Measurements from ENCODE around the gene TRDMT1. TPM values are rescaled to one million over a fixed set of nuclear protein-coding genes. Genes with fewer than 3 reads are reported as not detected.

Gene TRDMT1
- total RNA-seq, 1 experiment from 2014 or later, result 4.2 TPM

- Histone ChIP-seq H3K4me3 (no peak overlapping the region), H3K9me2 (ENCODE audit: insufficient read depth) (no peaks in the 10 kb centered on the region), H3K36me3 (ENCODE audit: low read depth) (no peaks in the 10 kb centered on the region), H3F3A (ENCODE audit: insufficient read depth, low read depth) (no peaks in the 10 kb centered on the region), H3K27ac (no peak overlapping the region), H4K20me1 (ENCODE audit: insufficient read depth) (no peaks in the 10 kb centered on the region), H3K79me2 (ENCODE audit: low read depth) (no peaks in the 10 kb centered on the region), H3K4me2 (no peak overlapping the region), H3K27me3 (ENCODE audit: insufficient read depth, low read depth) (no peaks in the 10 kb centered on the region), H3K9me3 (ENCODE audit: insufficient read depth, low read depth) (no peaks in the 10 kb centered on the region), H2AFZ (no peak overlapping the region), H3K4me1 (replicated peaks; ENCODE audit: insufficient read depth) (peaks cover 9% of the 10 kb centered on the region)
- ChIA-PET CTCF (interaction anchor here (0.6 kb wide), 1 partner anchor 64 kb away, joined by 6 read pairs; no protein-coding TSS in a partner anchor), POLR2A (ENCODE audit: unreplicated experiment) (no interaction called here)
- intact Hi-C loops (cut with micrococcal nuclease; ENCODE audit: unreplicated experiment), result no loop called here
- TF ChIP-seq EZH2 (IDR thresholded peaks at IDR 0.05; ENCODE audit: low read depth) (no peak), CTCF (conservative IDR thresholded peaks at IDR 0.05) (no peak)
- no peak for DNase-seq
- no TSS peak for BruUV-seq (replicated peaks)
Measured at GRCh38 chr10:17179002-17179401, 22.5 kb downstream of the TRDMT1 start.

- no peaks in the 10 kb centered on the region for H4K20me1 ChIP-seq (ENCODE audit: insufficient read depth)
- H3K27me3 ChIP-seq (ENCODE audit: insufficient read depth, low read depth), result no peaks in the 10 kb centered on the region
- no peaks in the 10 kb centered on the region for H3K36me3 ChIP-seq (ENCODE audit: low read depth)
- no peaks in the 10 kb centered on the region for H3K9me2 ChIP-seq (ENCODE audit: insufficient read depth)
- no peak for DNase-seq
- no peak overlapping the region for H2AFZ ChIP-seq
- POLR2A ChIA-PET (ENCODE audit: unreplicated experiment), result interaction anchor here (0.7 kb wide), 1 partner anchor 23 kb away, joined by 4 read pairs; no protein-coding TSS in a partner anchor
- H3K79me2 ChIP-seq (ENCODE audit: low read depth), result no peaks in the 10 kb centered on the region
- no peak overlapping the region for H3K4me3 ChIP-seq
- H3F3A ChIP-seq (ENCODE audit: insufficient read depth, low read depth), result no peaks in the 10 kb centered on the region
- TF ChIP-seq CTCF (conservative IDR thresholded peaks at IDR 0.05), result 0 out of 2 replicates have a peak, but pooled peaks have one; percentile 24
- TF ChIP-seq EZH2 (IDR thresholded peaks at IDR 0.05; ENCODE audit: low read depth), result no peak
- H3K4me2 ChIP-seq, result no peak overlapping the region
- peaks cover 9% of the 10 kb centered on the region for H3K4me1 ChIP-seq (replicated peaks; ENCODE audit: insufficient read depth)
- CTCF ChIA-PET, result no interaction called here
- no peaks in the 10 kb centered on the region for H3K9me3 ChIP-seq (ENCODE audit: insufficient read depth, low read depth)
- BruUV-seq (replicated peaks), result no TSS peak
- H3K27ac ChIP-seq, result no peak overlapping the region
- intact Hi-C loops (cut with micrococcal nuclease; ENCODE audit: unreplicated experiment), result no loop called here
Measured at GRCh38 chr10:17178006-17178405, 23.5 kb downstream of the TRDMT1 start.

- no peaks in the 10 kb centered on the region for H4K20me1 ChIP-seq (ENCODE audit: insufficient read depth)
- H2AFZ ChIP-seq, result no peak overlapping the region
- H3K9me3 ChIP-seq (ENCODE audit: insufficient read depth, low read depth), result no peaks in the 10 kb centered on the region
- no peak overlapping the region for H3K4me2 ChIP-seq
- CTCF ChIA-PET, result no interaction called here
- no peaks in the 10 kb centered on the region for H3K9me2 ChIP-seq (ENCODE audit: insufficient read depth)
- POLR2A ChIA-PET (ENCODE audit: unreplicated experiment), result no interaction called here
- intact Hi-C loops (cut with micrococcal nuclease; ENCODE audit: unreplicated experiment), result no loop called here
- no peaks in the 10 kb centered on the region for H3K79me2 ChIP-seq (ENCODE audit: low read depth)
- no peak for DNase-seq
- no peaks in the 10 kb centered on the region for H3K36me3 ChIP-seq (ENCODE audit: low read depth)
- peaks cover 7% of the 10 kb centered on the region for H3K4me1 ChIP-seq (replicated peaks; ENCODE audit: insufficient read depth)
- no peak for TF ChIP-seq EZH2 (IDR thresholded peaks at IDR 0.05; ENCODE audit: low read depth)
- H3K4me3 ChIP-seq, result no peak overlapping the region
- BruUV-seq (replicated peaks), result no TSS peak
- H3K27me3 ChIP-seq (ENCODE audit: insufficient read depth, low read depth), result no peaks in the 10 kb centered on the region
- no peak overlapping the region for H3K27ac ChIP-seq
- H3F3A ChIP-seq (ENCODE audit: insufficient read depth, low read depth), result no peaks in the 10 kb centered on the region
Measured at GRCh38 chr10:17177014-17177413, 24.5 kb downstream of the TRDMT1 start.

- H3F3A ChIP-seq (ENCODE audit: insufficient read depth, low read depth), result no peaks in the 10 kb centered on the region
- H3K79me2 ChIP-seq (ENCODE audit: low read depth), result no peaks in the 10 kb centered on the region
- no peak for DNase-seq
- intact Hi-C loops (cut with micrococcal nuclease; ENCODE audit: unreplicated experiment), result no loop called here
- ChIA-PET POLR2A (ENCODE audit: unreplicated experiment) (no interaction called here), CTCF (no interaction called here)
- H3K4me3 ChIP-seq, result no peak overlapping the region
- no peak overlapping the region for H2AFZ ChIP-seq
- no peaks in the 10 kb centered on the region for H3K4me1 ChIP-seq (replicated peaks; ENCODE audit: insufficient read depth)
- no peaks in the 10 kb centered on the region for H4K20me1 ChIP-seq (ENCODE audit: insufficient read depth)
- H3K9me3 ChIP-seq (ENCODE audit: insufficient read depth, low read depth), result no peaks in the 10 kb centered on the region
- no peak overlapping the region for H3K27ac ChIP-seq
- BruUV-seq (replicated peaks), result no TSS peak
- H3K4me2 ChIP-seq, result no peak overlapping the region
- H3K36me3 ChIP-seq (ENCODE audit: low read depth), result no peaks in the 10 kb centered on the region
- H3K9me2 ChIP-seq (ENCODE audit: insufficient read depth), result no peaks in the 10 kb centered on the region
- no peak for TF ChIP-seq CTCF (conservative IDR thresholded peaks at IDR 0.05)
- TF ChIP-seq EZH2 (IDR thresholded peaks at IDR 0.05; ENCODE audit: low read depth), result no peak
- H3K27me3 ChIP-seq (ENCODE audit: insufficient read depth, low read depth), result no peaks in the 10 kb centered on the region
Measured at GRCh38 chr10:17176091-17176490, 25.4 kb downstream of the TRDMT1 start.
